ENCODE results near the gene ZBTB45. TPM values are rescaled to one million over a fixed set of nuclear protein-coding genes. Genes with fewer than 3 reads are reported as not detected.

The ZBTB45 gene
- total RNA-seq, 1 donor from 2014 or later = 11.8 TPM

DNA sequence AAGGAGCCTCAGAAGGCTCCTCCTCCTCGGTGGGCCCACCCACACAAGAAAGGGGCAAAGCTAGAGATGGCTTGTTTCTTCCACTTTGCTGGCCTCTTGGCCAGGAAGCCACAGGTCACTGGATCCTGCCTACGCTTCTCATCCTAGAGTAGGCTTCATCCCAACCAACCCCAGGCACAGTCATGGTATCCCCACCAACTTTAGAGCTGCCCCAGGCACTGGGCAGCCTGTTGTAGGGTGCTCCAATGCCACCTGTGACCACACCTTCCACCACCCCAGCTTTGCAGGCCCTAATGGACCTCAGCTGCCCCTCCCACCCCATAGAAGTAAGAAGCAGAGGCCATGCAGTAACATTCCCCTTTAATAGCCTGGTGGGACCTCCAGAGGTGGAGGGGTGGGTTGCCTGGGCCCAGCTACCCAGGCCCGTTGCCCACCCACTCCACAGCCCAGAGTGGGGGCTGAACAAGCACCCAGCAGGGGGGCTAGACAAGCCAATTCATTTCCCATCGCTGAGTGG is 35.8 kb upstream of the ZBTB45 start:
- DNase-seq (ENCODE audit: low spot score) = no peak

GRCh38 chr19:58554494-58555368 is 35.1 kb upstream of the ZBTB45 start, which contains the start of gene CHMP2A:
Gene CHMP2A (minus strand): TSS chr19:58555105. CDS start chr19:58554212, 893 bp downstream.
- DNase-seq (ENCODE audit: low spot score) = peak; percentile 100

GRCh38 chr19:58553799-58554493 is 34.3 kb upstream of the ZBTB45 start:
- no peak for DNase-seq (ENCODE audit: low spot score)

- DNase-seq (ENCODE audit: low spot score) = no peak
These were observed 33.0 kb upstream of the ZBTB45 start for GRCh38 chr19:58552655-58553054.

DNA sequence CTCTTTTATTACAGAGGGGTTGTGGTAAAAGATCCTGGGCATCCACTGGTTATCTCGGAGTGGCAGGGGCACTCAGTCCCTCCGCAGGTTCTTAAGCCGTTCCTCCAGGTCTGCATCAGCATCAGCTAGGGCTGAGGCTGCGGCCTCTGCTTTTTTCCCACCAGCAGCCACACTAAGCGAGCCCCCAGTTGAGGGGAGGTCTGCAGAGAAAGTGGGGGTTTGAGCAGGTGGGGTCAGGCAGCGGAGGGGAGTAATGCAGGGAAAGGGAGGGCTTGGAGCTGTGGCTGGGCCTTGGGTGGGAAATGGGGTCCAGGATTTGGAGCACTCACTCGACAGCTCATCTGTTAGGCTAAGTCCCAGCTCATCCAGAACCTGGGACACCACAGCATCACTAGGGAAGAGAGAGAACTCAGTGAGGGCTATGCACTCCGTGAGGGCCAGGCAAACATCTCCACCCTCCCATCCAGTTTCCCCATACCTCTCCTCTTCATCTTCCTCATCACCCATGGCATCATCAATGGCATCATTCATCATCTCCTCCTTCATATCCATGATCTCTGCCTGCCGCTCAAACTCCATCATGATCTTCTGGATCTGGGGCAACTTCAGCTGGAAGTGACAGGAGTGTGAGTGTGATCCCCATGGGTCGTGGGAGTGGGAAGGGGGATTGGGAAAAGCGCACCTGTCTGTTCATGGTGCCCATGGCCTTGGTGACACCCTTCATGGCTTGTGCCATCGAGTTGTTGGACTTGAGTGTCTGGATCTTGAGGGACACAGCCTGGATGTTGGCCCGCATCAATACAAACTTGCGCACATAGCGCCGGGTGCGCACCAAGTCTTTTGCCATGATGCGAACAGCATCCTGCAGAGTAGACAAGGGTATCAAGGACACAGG is 32.2 kb upstream of the ZBTB45 start:
- DNase-seq (ENCODE audit: low spot score) = no peak

- no peak for DNase-seq (ENCODE audit: low spot score)
These were observed 31.5 kb upstream of the ZBTB45 start for GRCh38 chr19:58551123-58551497.

DNA sequence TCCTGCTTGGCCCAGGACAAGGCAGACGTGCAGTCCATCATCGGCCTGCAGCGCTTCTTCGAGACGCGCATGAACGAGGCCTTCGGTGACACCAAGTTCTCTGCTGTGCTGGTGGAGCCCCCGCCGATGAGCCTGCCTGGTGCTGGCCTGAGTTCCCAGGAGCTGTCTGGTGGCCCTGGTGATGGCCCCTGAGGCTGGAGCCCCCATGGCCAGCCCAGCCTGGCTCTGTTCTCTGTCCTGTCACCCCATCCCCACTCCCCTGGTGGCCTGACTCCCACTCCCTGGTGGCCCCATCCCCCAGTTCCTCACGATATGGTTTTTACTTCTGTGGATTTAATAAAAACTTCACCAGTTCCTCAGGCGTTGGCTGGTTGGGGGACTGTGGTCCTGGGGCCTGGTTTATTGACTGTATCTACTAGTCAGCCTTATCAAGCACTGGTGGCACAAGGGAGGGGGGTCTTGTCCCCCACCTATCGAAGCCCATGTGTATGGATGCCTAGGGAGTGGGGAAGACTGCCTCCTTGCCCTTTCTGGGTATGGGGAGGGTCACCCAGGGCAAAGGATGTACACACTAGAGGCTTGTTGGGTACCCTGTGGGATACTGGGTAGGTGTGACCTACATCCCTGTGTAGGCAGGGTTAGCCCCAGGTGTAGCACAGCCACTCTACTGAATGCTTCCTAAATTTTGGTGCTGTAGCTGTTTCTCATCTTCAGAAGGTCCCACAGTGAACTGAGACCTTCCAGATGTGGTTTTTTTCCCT is 30.9 kb upstream of the ZBTB45 start:
- DNase-seq (ENCODE audit: low spot score) = no peak

GRCh38 chr19:58549664-58550361 is 30.2 kb upstream of the ZBTB45 start:
- no peak for DNase-seq (ENCODE audit: low spot score)

DNA sequence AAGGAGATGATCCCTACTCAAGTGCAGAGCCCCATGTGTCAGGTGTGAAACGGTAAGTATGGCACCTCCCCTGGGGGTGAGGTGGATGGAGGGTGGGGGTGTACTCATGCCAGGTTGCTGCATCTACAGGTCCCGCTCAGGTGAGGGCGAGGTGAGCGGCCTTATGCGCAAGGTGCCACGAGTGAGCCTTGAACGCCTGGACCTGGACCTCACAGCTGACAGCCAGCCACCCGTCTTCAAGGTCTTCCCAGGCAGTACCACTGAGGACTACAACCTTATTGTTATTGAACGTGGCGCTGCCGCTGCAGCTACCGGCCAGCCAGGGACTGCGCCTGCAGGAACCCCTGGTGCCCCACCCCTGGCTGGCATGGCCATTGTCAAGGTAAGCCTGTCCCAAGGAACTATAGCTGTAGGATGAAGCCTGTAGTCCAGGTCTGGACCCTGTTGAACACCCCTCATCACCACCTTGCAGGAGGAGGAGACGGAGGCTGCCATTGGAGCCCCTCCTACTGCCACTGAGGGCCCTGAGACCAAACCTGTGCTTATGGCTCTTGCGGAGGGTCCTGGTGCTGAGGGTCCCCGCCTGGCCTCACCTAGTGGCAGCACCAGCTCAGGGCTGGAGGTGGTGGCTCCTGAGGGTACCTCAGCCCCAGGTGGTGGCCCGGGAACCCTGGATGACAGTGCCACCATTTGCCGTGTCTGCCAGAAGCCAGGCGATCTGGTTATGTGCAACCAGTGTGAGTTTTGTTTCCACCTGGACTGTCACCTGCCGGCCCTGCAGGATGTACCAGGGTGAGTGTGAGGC is 29.5 kb upstream of the ZBTB45 start:
- DNase-seq (ENCODE audit: low spot score) = no peak

DNA sequence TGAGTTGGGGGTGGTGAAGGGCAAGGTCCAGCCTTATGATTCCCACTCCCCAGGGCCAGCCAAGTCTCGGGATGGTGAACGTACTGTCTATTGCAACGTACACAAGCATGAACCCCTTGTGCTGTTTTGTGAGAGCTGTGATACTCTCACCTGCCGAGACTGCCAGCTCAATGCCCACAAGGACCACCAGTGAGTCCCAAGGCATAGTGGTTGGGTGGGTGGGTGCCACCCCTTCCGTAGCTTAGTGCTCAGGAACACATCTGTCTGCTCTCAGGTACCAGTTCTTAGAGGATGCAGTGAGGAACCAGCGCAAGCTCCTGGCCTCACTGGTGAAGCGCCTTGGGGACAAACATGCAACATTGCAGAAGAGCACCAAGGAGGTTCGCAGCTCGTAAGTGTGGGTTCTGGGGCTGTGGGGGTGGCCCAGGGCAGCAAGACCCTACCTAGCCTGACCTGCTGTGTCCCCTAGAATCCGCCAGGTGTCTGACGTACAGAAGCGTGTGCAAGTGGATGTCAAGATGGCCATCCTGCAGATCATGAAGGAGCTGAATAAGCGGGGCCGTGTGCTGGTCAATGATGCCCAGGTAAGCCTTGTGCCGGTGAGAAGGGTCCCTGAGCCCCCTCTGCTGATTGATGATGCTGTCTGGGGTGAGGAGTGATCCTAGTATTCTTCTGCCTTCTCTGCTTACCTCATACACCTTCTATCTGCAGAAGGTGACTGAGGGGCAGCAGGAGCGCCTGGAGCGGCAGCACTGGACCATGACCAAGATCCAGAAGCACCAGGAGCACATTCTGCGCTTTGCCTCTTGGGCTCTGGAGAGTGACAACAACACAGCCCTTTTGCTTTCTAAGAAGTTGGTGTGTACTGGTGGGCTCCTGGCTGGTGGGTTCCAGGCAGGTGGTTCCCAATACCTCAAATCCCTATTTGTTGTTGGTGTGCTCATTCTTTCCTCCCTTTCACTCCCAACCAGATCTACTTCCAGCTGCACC is 28.0 kb upstream of the ZBTB45 start:
- DNase-seq (ENCODE audit: low spot score) = no peak

DNA sequence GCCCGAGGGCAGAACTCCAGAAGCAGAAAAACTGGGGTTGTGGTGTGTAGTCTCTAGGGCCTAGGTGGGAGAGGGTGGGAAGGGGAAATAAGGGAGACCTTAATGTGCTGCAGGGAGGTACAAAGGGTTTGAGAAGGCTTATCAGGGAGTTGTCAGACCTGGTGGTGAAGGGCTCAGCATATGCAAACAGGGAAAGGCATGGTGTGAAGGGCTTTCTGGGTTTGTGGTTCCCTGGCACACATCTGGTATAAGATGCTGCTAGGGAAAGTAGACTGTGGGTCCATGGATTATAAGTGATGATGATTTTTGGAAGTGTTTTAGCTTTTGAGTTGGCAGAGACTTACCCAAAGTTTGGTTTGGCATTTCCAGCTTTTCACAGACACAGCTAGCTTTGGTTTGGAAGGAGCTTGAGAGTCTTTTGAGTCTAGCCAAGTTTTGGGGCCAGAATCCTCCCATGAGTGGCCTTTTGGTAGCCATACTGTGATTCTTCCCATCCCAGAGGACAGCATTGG is 26.5 kb upstream of the ZBTB45 start:
- no peak for DNase-seq (ENCODE audit: low spot score)

DNA sequence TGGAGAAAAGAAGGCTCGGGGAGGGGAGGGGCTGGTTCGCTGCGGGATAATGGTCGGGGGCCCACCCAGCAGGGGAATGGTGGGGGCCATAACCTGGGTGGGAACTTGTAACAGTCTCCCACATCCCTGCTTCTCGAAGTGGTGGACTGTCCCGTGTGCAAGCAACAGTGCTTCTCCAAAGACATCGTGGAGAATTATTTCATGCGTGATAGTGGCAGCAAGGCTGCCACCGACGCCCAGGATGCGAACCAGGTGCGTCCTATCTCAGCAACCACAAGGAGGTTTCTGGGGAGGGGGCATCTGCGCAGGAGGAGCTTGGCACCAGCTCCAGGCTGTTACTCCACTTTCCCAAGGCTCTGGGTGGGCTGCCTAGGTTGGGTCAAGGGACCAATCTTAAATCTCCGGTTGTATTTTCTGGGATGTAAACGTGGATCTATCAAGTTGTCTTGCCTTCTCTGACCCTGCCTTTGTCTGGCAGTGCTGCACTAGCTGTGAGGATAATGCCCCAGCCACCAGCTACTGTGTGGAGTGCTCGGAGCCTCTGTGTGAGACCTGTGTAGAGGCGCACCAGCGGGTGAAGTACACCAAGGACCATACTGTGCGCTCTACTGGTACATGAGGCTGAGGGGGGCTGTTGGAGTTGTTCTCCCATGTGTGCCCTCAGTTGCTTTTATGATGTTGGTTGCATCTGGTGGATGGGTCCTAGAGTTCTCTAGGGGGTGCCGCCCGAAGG is 25.8 kb upstream of the ZBTB45 start:
- DNase-seq (ENCODE audit: low spot score) = no peak

GRCh38 chr19:58544591-58545285 is 25.1 kb upstream of the ZBTB45 start:
- DNase-seq (ENCODE audit: low spot score) = peak; percentile 93

- DNase-seq (ENCODE audit: low spot score) = peak; percentile 100
These were observed 24.4 kb upstream of the ZBTB45 start, which contains the start of gene TRIM28 for GRCh38 chr19:58543826-58544590. Gene TRIM28 (plus strand): TSS chr19:58544064. CDS start chr19:58544758, 694 bp downstream.

Data from mesenteric fat pad (tissue), 1 donor.